IMR-90 (cell line): ENCODE data around the gene VPS52. TPM values are rescaled to one million over a fixed set of nuclear protein-coding genes. Genes with fewer than 3 reads are reported as not detected.
A peak's percentile ranks its signal among the peaks of the same experiment; 100 is the strongest.

ENCODE experiments used
- ATAC-seq: fragments of 200-7000 bp; cut with Tn5 transposase; 2 replicates; pipeline ENCODE4 v1.9.1; 2020; ENCODE audit warnings: low read depth, mild to moderate bottlenecking, moderate library complexity
- BruUV-seq: library from RNA; stranded (reverse); fragments of 400-500 nt; replicated peaks from 2 replicates; lab custom pipeline; 2021; lab: Mats Ljungman, UMichigan
- CTCF ChIA-PET: fragments of 300-600 bp; formaldehyde crosslinking; extraction: SDS; loops from one replicate; lab custom pipeline; 2021; ENCODE audit warnings: antibody characterized with exemption; lab: Yijun Ruan, JAX
- POLR2A ChIA-PET: fragments of 300-600 bp; sonication (Branson Sonifier 250); formaldehyde crosslinking; loops from one replicate; lab custom pipeline; 2022; ENCODE audit warnings: antibody characterized with exemption; ENCODE audit not compliant: unreplicated experiment; lab: Charles Lee
- DNase-seq: peaks from one replicate; pipeline ENCODE4 v3.0.0; 2013
- H2AFZ ChIP-seq: replicated peaks from 2 replicates; pipeline ENCODE3; 2013; ENCODE audit warnings: low read length, mild to moderate bottlenecking; ENCODE audit not compliant: poor library complexity
- H2AK5ac ChIP-seq: 2 replicates; pipeline ENCODE4 v1.6.1; 2013; ENCODE audit warnings: low read depth, low read length, inconsistent platforms
- H2AK9ac ChIP-seq: replicated peaks from 2 replicates; pipeline ENCODE3; 2013; ENCODE audit warnings: mild to moderate bottlenecking, low read depth, low read length, moderate library complexity; ENCODE audit not compliant: poor library complexity
- H2BK120ac ChIP-seq: 2 replicates; pipeline ENCODE4 v1.6.1; 2013; ENCODE audit warnings: low read depth, low read length, inconsistent platforms
- H2BK15ac ChIP-seq: 3 replicates; pipeline ENCODE4 v1.6.1; 2013; ENCODE audit warnings: low read depth, low read length, inconsistent platforms
- H2BK20ac ChIP-seq: 2 replicates; pipeline ENCODE4 v1.6.1; 2013; ENCODE audit warnings: low read depth, mild to moderate bottlenecking, inconsistent platforms, low read length, moderate library complexity
- H2BK5ac ChIP-seq: 2 replicates; pipeline ENCODE4 v1.6.1; 2013; ENCODE audit warnings: mild to moderate bottlenecking, low read depth, low read length, inconsistent platforms; ENCODE audit not compliant: poor library complexity, severe bottlenecking
- H3K14ac ChIP-seq: replicated peaks from 2 replicates; pipeline ENCODE4 v1.6.1; 2013; ENCODE audit warnings: low read depth, low read length, inconsistent platforms
- H3K18ac ChIP-seq: 2 replicates; pipeline ENCODE4 v1.6.1; 2013; ENCODE audit warnings: low read depth, low read length, control low read depth
- H3K23ac ChIP-seq: 2 replicates; pipeline ENCODE4 v1.6.1; 2013; ENCODE audit warnings: low read depth, low read length, inconsistent platforms
- H3K27ac ChIP-seq: 2 replicates; pipeline ENCODE4 v1.5.1; 2013; ENCODE audit warnings: mild to moderate bottlenecking, control low read depth, low read length; ENCODE audit not compliant: insufficient read depth
- H3K27me3 ChIP-seq: 2 replicates; pipeline ENCODE4 v1.6.1; 2013; ENCODE audit warnings: low read length; ENCODE audit not compliant: control insufficient read depth, insufficient read depth
- H3K36me3 ChIP-seq: 2 replicates; pipeline ENCODE4 v1.6.1; 2013; ENCODE audit warnings: low read length, mixed read lengths; ENCODE audit not compliant: control insufficient read depth, insufficient read depth
- H3K4ac ChIP-seq: 2 replicates; pipeline ENCODE4 v1.6.1; 2013; ENCODE audit warnings: low read depth, low read length, inconsistent platforms
- H3K4me1 ChIP-seq: 2 replicates; pipeline ENCODE4 v1.6.1; 2013; ENCODE audit warnings: low read length, mixed read lengths; ENCODE audit not compliant: control insufficient read depth, insufficient read depth
- H3K4me2 ChIP-seq: 2 replicates; pipeline ENCODE4 v1.6.1; 2013; ENCODE audit warnings: low read depth, mild to moderate bottlenecking, control low read depth, low read length, moderate library complexity
- H3K4me3 ChIP-seq: 2 replicates; pipeline ENCODE4 v1.5.1; 2013; ENCODE audit warnings: low read depth, mild to moderate bottlenecking, control low read depth, low read length, moderate library complexity; ENCODE audit not compliant: insufficient read depth
- H3K56ac ChIP-seq: 2 replicates; pipeline ENCODE4 v1.6.1; 2013; ENCODE audit warnings: low read length, inconsistent platforms; ENCODE audit not compliant: insufficient read depth; ENCODE audit errors: extremely low read depth
- H3K79me1 ChIP-seq, 2 experiments: 2 replicates each; pipeline ENCODE4 v1.6.1; 2013; ENCODE audit warnings: low read length in 2 of 2, inconsistent platforms in 1 of 2, low read depth in 1 of 2
- H3K9ac ChIP-seq: 2 replicates; pipeline ENCODE4 v1.6.1; 2013; ENCODE audit warnings: low read depth, low read length, control low read depth
- H3K9me1 ChIP-seq: 2 replicates; pipeline ENCODE4 v1.6.1; 2013; ENCODE audit warnings: low read length, inconsistent platforms; ENCODE audit not compliant: insufficient read depth
- H3K9me3 ChIP-seq: 2 replicates; pipeline ENCODE4 v1.6.1; 2013; ENCODE audit warnings: low read length; ENCODE audit not compliant: control insufficient read depth, insufficient read depth
- H4K20me1 ChIP-seq: 2 replicates; pipeline ENCODE4 v1.6.1; 2013; ENCODE audit warnings: low read length, inconsistent platforms; ENCODE audit not compliant: insufficient read depth
- H4K5ac ChIP-seq: 2 replicates; pipeline ENCODE4 v1.6.1; 2013; ENCODE audit warnings: mild to moderate bottlenecking, low read depth, low read length, control low read depth
- H4K8ac ChIP-seq, 2 experiments: 2 replicates each; pipeline ENCODE4 v1.6.1; 2013; ENCODE audit warnings: low read depth in 2 of 2, low read length in 2 of 2, control low read depth in 1 of 2, inconsistent platforms in 1 of 2
- H4K91ac ChIP-seq: 2 replicates; pipeline ENCODE4 v1.6.1; 2013; ENCODE audit warnings: low read depth, low read length, inconsistent platforms; ENCODE audit not compliant: insufficient read depth
- MAFK ChIP-seq: IDR thresholded peaks from 2 replicates; pipeline ENCODE4 v1.6.1; 2012; ENCODE audit warnings: low read depth, low read length, improper control_type of control experiment
- MAZ ChIP-seq: IDR thresholded peaks from 2 replicates; pipeline ENCODE4 v1.6.1; 2012; ENCODE audit warnings: low read depth, mild to moderate bottlenecking, low read length, improper control_type of control experiment, moderate library complexity, borderline replicate concordance
- MXI1 ChIP-seq: IDR thresholded peaks from 2 replicates; pipeline ENCODE4 v1.6.1; 2012; ENCODE audit warnings: low read depth, mild to moderate bottlenecking, low read length, moderate library complexity, borderline replicate concordance
- POLR2A ChIP-seq: IDR thresholded peaks from 2 replicates; pipeline ENCODE4 v1.6.1; 2012; ENCODE audit warnings: mild to moderate bottlenecking, low read depth, low read length
- RAD21 ChIP-seq: IDR thresholded peaks from 2 replicates; pipeline ENCODE4 v1.6.1; 2012; ENCODE audit warnings: low read length, improper control_type of control experiment
- RCOR1 ChIP-seq: IDR thresholded peaks from 2 replicates; pipeline ENCODE4 v1.6.1; 2012; ENCODE audit warnings: mild to moderate bottlenecking, low read length, improper control_type of control experiment; ENCODE audit not compliant: insufficient replicate concordance
- SMC3 ChIP-seq: fragments of 150-350 bp; IDR thresholded peaks from 2 replicates; pipeline ENCODE4 v1.6.1; 2016; ENCODE audit warnings: low read depth, mild to moderate bottlenecking, antibody characterized with exemption, low read length, moderate library complexity
- WGBS, 2 experiments: methylation state at CpG; one replicate each; pipeline versions ENCODE4 v1.1.5 to v1.1.7; 2013; ENCODE audit warnings: missing lambda C conversion rate in 2 of 2; ENCODE audit not compliant: insufficient read length in 1 of 2; ENCODE audit errors: extremely low coverage in 2 of 2; 5-methylcytosine and 5-hydroxymethylcytosine counted together
- dilution Hi-C: fragments of 300-500 bp; cut with HindIII; formaldehyde crosslinking; loops from one replicate; pipeline ENCODE4 v1.14.3; 2018; ENCODE audit warnings: low sequenced_read_pairs; ENCODE audit not compliant: unreplicated experiment
- in situ Hi-C: fragments of 300-500 bp; cut with MboI; formaldehyde crosslinking; loops from 3 replicates; pipeline ENCODE4 v1.14.3; 2019; ENCODE audit warnings: low sequenced_read_pairs, inconsistent platforms, mixed read lengths
- intact Hi-C: fragments of 100-400 bp; cut with micrococcal nuclease; formaldehyde crosslinking; loops from 2 replicates; pipeline ENCODE4 v1.10.0; 2022
- polyA plus RNA-seq, 3 experiments: library from polyadenylated mRNA; depleted of rRNA; stranded (reverse); fragments of >200 nt; gene quantifications; 2 replicates each; pipeline ENCODE4 v1.2.3, GENCODE V29; 2012; ENCODE audit warnings: low replicate concordance in 1 of 3
- total RNA-seq: library from RNA; depleted of rRNA; stranded (reverse); fragments of >200 nt; gene quantifications from 2 replicates; pipeline ENCODE4 v1.2.3, GENCODE V29; 2012
- TF ChIP-seq, protein P1 (sequence below): conservative IDR thresholded peaks from 2 replicates; pipeline ENCODE4 v1.5.1; 2012; ENCODE audit warnings: mild to moderate bottlenecking, low read depth, low read length, improper control_type of control experiment

Gene VPS52
- total and polyA plus RNA-seq, 2 of the 4 experiments (the other 2 are of a cell fraction) = 29.8 to 54.6 TPM

DNA sequence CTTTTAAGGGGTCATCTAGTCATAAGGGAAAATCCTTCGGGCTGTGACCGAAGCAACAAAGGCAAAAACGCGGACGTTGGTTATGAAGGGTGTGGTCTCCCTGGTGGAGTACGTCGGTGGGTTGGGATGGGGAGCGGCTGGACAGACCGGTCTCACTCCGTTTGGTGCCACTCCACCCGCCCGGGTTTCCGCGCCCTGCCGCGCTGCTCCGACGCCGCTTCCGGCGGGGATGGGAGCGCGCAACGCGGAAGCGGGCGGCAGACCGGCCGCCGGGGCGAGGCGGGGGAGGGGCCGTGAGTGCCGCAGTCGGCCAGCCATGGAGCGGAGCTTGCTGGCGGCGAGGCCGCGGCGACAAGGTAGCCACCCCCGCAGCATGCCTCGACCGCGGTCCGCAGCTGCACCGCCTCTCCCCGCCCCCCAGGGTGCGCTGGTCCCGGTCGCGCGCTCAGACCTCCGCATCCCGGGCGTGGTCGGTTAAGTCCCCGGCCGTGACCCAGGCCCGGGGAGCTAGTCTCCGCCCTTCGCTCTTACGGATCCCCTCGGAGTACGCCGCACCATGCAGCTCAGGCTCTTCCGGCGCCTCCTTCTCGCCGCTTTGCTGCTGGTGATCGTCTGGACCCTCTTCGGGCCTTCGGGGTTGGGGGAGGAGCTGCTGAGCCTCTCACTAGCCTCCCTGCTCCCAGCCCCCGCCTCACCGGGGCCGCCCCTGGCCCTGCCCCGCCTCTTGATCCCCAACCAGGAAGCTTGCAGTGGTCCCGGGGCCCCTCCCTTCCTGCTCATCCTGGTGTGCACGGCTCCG, 5.4 kb upstream of the VPS52 start, which contains the start of gene B3GALT4:
Gene B3GALT4 (plus strand): TSS at position 260 of the 799 bp plus-strand sequence. CDS start 297 bp downstream, at position 557.
- peak within 1 kb of the TSS; percentile 36; the same call in 1 of the 2 replicates for H3K23ac ChIP-seq
- peak within 1 kb of the TSS; percentile 16; the same call in 1 of the 2 replicates for H3K56ac ChIP-seq
- no peak within 1 kb of the TSS for H2BK120ac ChIP-seq
- peak within 1 kb of the TSS; percentile 94 for H2AK9ac ChIP-seq
- peaks cover 9% of the 10 kb centered on the region for H3K9me1 ChIP-seq
- POLR2A ChIA-PET = interaction anchor here (1.8 kb wide), 1 partner anchor 12 kb away, joined by 10 read pairs; the partner anchor contains the start of genes PFDN6 and WDR46
- intact Hi-C loops = no loop called here
- peak within 1 kb of the TSS; percentile 49 for H4K91ac ChIP-seq
- CTCF ChIA-PET = interaction anchor here (1.8 kb wide), 1 partner anchor 20 kb away, joined by 5 read pairs; no protein-coding TSS in a partner anchor
- peak within 1 kb of the TSS; percentile 57 for H3K4ac ChIP-seq
- peak within 1 kb of the TSS; percentile 71 for H3K4me2 ChIP-seq
- ATAC-seq = peak; percentile 65
- peak within 1 kb of the TSS; percentile 59; the same call in 1 of the 2 replicates for H2AK5ac ChIP-seq
- no peak within 1 kb of the TSS for H2BK15ac ChIP-seq
- H3K9me3 ChIP-seq = no peaks in the 10 kb centered on the region
- H3K79me1 ChIP-seq = peaks cover 16 to 53% of the 10 kb centered on the region in 2 experiments
- H3K36me3 ChIP-seq = peaks cover 63% of the 10 kb centered on the region
- peak within 1 kb of the TSS; percentile 62 for H2BK5ac ChIP-seq
- peak within 1 kb of the TSS; percentile 80 for H2AFZ ChIP-seq
- BruUV-seq = no TSS peak
- dilution Hi-C loops = no loop called here
- 2% methylated on average over 64 of the region's 80 CpGs; no CpG with 5 or more reads in 1 of the 2 experiments for WGBS, 2 experiments
- H3K14ac ChIP-seq = peak within 1 kb of the TSS; percentile 83
- peak within 1 kb of the TSS; percentile 62 for H3K9ac ChIP-seq
- peaks cover 79% of the 10 kb centered on the region for H4K20me1 ChIP-seq
- no peaks in the 10 kb centered on the region for H3K27me3 ChIP-seq
- peak within 1 kb of the TSS; percentile 46 for H3K4me3 ChIP-seq
- peaks cover 14% of the 10 kb centered on the region for H3K4me1 ChIP-seq
- peak within 1 kb of the TSS; percentile 6; the same call in 1 of the 2 replicates for H3K18ac ChIP-seq
- H4K8ac ChIP-seq = peak within 1 kb of the TSS; percentile 27 to 84; a peak in 3 of 4 replicates
- no peak within 1 kb of the TSS for H2BK20ac ChIP-seq
- peak; percentile 9 for TF ChIP-seq RCOR1
- peak; percentile 24; the same call in 1 of the 2 replicates for TF ChIP-seq RAD21
- TF ChIP-seq, protein P1, sequence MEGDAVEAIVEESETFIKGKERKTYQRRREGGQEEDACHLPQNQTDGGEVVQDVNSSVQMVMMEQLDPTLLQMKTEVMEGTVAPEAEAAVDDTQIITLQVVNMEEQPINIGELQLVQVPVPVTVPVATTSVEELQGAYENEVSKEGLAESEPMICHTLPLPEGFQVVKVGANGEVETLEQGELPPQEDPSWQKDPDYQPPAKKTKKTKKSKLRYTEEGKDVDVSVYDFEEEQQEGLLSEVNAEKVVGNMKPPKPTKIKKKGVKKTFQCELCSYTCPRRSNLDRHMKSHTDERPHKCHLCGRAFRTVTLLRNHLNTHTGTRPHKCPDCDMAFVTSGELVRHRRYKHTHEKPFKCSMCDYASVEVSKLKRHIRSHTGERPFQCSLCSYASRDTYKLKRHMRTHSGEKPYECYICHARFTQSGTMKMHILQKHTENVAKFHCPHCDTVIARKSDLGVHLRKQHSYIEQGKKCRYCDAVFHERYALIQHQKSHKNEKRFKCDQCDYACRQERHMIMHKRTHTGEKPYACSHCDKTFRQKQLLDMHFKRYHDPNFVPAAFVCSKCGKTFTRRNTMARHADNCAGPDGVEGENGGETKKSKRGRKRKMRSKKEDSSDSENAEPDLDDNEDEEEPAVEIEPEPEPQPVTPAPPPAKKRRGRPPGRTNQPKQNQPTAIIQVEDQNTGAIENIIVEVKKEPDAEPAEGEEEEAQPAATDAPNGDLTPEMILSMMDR = peak; percentile 44
- 0 out of 2 replicates have a peak, but pooled peaks have one; percentile 18 for TF ChIP-seq SMC3
- no peak for TF ChIP-seq MAFK
- no peak for TF ChIP-seq MAZ
- TF ChIP-seq MXI1 = peak; percentile 50; the same call in 1 of the 2 replicates
- peak; percentile 50; the same call in 1 of the 2 replicates for TF ChIP-seq POLR2A
- H4K5ac ChIP-seq = peak within 1 kb of the TSS; percentile 72
- in situ Hi-C loops = no loop called here
- peak; percentile 68 for DNase-seq
- peak within 1 kb of the TSS; percentile 48 for H3K27ac ChIP-seq
